Measurements from ENCODE around the gene SLCO4A1.

The SLCO4A1 gene

DNA sequence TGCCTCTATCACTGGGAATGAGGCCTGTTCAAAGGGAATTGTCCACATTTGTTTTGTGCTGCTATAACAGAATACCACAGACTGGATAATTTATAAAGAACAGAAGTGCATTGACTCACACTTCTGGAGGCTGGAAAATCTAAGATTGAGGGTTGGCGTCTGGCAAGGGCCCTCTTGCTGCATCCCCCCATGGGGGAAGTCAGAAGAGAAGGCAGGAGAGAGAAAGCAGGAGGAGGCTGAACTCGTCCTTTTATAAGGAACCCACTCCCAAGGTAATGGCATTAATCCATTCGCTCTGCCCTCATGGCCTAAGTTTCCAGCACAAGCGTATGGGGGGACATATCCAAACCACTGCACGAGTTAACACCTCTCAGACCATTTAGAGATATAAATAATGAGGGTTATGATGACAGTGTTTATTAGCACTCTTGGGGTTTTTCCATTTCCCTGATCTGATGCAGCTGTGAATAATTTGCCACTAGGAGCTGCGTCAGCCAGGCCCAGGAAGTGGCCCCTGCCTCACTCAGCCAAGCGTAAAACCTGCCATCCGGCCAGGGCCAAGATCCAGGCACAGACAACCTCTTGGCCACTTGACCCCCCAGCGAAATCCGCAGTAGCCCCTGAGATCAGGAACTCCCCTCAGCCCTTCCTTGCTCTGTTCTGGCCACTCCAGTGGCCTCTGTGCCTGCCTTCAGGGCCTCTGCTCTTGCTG is 14.2 kb upstream of the SLCO4A1 start:
- TF ChIP-seq GLIS3 (CRISPR knock-in tag; IDR thresholded peaks at IDR 0.05) (no peak), ZNF565 (CRISPR knock-in tag; conservative IDR thresholded peaks at IDR 0.05; ENCODE audit: low read depth) (no peak), CSDC2 (CRISPR knock-in tag; IDR thresholded peaks at IDR 0.05) (no peak)
- TF ChIP-seq, protein P1, sequence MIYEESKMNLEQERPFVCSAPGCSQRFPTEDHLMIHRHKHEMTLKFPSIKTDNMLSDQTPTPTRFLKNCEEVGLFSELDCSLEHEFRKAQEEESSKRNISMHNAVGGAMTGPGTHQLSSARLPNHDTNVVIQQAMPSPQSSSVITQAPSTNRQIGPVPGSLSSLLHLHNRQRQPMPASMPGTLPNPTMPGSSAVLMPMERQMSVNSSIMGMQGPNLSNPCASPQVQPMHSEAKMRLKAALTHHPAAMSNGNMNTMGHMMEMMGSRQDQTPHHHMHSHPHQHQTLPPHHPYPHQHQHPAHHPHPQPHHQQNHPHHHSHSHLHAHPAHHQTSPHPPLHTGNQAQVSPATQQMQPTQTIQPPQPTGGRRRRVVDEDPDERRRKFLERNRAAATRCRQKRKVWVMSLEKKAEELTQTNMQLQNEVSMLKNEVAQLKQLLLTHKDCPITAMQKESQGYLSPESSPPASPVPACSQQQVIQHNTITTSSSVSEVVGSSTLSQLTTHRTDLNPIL (CRISPR knock-in tag; IDR thresholded peaks at IDR 0.05; ENCODE audit: low read depth) = no peak
- ATAC-seq = no peak

- TF ChIP-seq SNAI2 (CRISPR knock-in tag; IDR thresholded peaks at IDR 0.05) (no peak), PPARA (CRISPR knock-in tag; IDR thresholded peaks at IDR 0.05; ENCODE audit: borderline replicate concordance) (no peak), OSR1 (CRISPR knock-in tag; IDR thresholded peaks at IDR 0.05) (no peak), ZC3H10 (CRISPR knock-in tag; IDR thresholded peaks at IDR 0.05) (no peak), TCF4 (CRISPR knock-in tag; IDR thresholded peaks at IDR 0.05; ENCODE audit: borderline replicate concordance) (no peak), BACH2 (CRISPR knock-in tag; IDR thresholded peaks at IDR 0.05; ENCODE audit: borderline replicate concordance) (no peak), ZFP30 (CRISPR knock-in tag; IDR thresholded peaks at IDR 0.05) (no peak), CSDC2 (CRISPR knock-in tag; IDR thresholded peaks at IDR 0.05) (no peak), ESRRG (CRISPR knock-in tag; IDR thresholded peaks at IDR 0.05) (no peak), ZFP3 (CRISPR knock-in tag; IDR thresholded peaks at IDR 0.05) (no peak), RARB (CRISPR knock-in tag; IDR thresholded peaks at IDR 0.05) (no peak), ISL1 (CRISPR knock-in tag; IDR thresholded peaks at IDR 0.05) (no peak)
- TF ChIP-seq, protein P1 (CRISPR knock-in tag; IDR thresholded peaks at IDR 0.05; ENCODE audit: low read depth) = no peak
- TF ChIP-seq, protein P2, sequence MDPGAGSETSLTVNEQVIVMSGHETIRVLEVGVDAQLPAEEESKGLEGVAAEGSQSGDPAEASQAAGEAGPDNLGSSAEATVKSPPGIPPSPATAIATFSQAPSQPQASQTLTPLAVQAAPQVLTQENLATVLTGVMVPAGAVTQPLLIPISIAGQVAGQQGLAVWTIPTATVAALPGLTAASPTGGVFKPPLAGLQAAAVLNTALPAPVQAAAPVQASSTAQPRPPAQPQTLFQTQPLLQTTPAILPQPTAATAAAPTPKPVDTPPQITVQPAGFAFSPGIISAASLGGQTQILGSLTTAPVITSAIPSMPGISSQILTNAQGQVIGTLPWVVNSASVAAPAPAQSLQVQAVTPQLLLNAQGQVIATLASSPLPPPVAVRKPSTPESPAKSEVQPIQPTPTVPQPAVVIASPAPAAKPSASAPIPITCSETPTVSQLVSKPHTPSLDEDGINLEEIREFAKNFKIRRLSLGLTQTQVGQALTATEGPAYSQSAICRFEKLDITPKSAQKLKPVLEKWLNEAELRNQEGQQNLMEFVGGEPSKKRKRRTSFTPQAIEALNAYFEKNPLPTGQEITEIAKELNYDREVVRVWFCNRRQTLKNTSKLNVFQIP (CRISPR knock-in tag; IDR thresholded peaks at IDR 0.05; ENCODE audit: borderline replicate concordance, low read depth) = no peak
- TF ChIP-seq, protein P3, sequence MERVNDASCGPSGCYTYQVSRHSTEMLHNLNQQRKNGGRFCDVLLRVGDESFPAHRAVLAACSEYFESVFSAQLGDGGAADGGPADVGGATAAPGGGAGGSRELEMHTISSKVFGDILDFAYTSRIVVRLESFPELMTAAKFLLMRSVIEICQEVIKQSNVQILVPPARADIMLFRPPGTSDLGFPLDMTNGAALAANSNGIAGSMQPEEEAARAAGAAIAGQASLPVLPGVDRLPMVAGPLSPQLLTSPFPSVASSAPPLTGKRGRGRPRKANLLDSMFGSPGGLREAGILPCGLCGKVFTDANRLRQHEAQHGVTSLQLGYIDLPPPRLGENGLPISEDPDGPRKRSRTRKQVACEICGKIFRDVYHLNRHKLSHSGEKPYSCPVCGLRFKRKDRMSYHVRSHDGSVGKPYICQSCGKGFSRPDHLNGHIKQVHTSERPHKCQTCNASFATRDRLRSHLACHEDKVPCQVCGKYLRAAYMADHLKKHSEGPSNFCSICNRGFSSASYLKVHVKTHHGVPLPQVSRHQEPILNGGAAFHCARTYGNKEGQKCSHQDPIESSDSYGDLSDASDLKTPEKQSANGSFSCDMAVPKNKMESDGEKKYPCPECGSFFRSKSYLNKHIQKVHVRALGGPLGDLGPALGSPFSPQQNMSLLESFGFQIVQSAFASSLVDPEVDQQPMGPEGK (CRISPR knock-in tag; IDR thresholded peaks at IDR 0.05; ENCODE audit: borderline replicate concordance) = no peak
- ATAC-seq = no peak
Observed at GRCh38 chr20:62628691-62629090, 13.6 kb upstream of the SLCO4A1 start.

DNA sequence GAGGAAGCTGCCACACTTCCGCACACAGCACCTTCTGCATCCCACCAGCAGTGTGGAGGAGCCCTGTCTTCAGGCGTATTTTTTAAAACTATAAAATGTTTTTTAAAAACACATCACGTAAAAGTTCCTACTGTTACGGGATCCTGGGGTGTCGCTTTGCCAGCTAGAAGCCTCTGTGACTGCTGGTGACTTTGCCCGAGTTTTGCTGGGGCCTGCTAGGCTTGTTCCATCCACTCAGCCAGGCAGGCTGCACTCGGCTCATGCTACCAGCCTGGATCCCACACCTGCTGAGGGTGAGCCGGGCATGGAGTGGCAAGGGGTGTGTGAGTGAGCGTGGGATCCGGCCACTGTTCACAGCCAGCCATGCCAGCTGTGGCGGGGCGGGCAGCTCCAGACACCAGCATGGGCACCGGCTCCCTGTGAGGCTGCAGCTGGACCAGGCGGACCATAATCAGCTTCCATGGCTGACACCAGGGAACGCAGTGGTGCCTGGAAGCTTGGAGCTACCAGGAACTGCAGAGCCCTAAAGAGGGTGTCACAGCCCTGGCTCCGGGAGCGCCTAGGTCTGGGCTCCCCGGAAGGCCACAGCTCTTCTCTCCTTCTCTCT is 12.3 kb upstream of the SLCO4A1 start:
- ATAC-seq = no peak
- no peak for TF ChIP-seq TSHZ2 (CRISPR knock-in tag; IDR thresholded peaks at IDR 0.05)
- TF ChIP-seq BACH2 (CRISPR knock-in tag; IDR thresholded peaks at IDR 0.05; ENCODE audit: borderline replicate concordance) = no peak
- no peak for TF ChIP-seq ZNF70 (CRISPR knock-in tag; IDR thresholded peaks at IDR 0.05)
- TF ChIP-seq, protein P1 (CRISPR knock-in tag; IDR thresholded peaks at IDR 0.05; ENCODE audit: low read depth) = no peak
- no peak for TF ChIP-seq GLIS3 (CRISPR knock-in tag; IDR thresholded peaks at IDR 0.05)
- TF ChIP-seq, protein P3 (CRISPR knock-in tag; IDR thresholded peaks at IDR 0.05; ENCODE audit: borderline replicate concordance) = no peak
- no peak for TF ChIP-seq CSDC2 (CRISPR knock-in tag; IDR thresholded peaks at IDR 0.05)
- no peak for TF ChIP-seq RARB (CRISPR knock-in tag; IDR thresholded peaks at IDR 0.05)
- TF ChIP-seq ZFP3 (CRISPR knock-in tag; IDR thresholded peaks at IDR 0.05) = no peak
- TF ChIP-seq TCF4 (CRISPR knock-in tag; IDR thresholded peaks at IDR 0.05; ENCODE audit: borderline replicate concordance) = no peak
- no peak for TF ChIP-seq ZNF565 (CRISPR knock-in tag; conservative IDR thresholded peaks at IDR 0.05; ENCODE audit: low read depth)
- TF ChIP-seq ISL1 (CRISPR knock-in tag; IDR thresholded peaks at IDR 0.05) = no peak
- TF ChIP-seq, protein P2 (CRISPR knock-in tag; IDR thresholded peaks at IDR 0.05; ENCODE audit: borderline replicate concordance, low read depth) = no peak
